GM23248 (cell line): ENCODE measurements around the gene PHOX2B.

Experiments used
- EZH2 ChIP-seq: fragments of 200-600 bp; sonication (generic); IDR thresholded peaks from 2 replicates; pipeline ENCODE4 v1.6.1; 2018; ENCODE audit warnings: antibody characterized with exemption, mild to moderate bottlenecking; ENCODE audit not compliant: insufficient read depth, poor library complexity, severe bottlenecking
- EZH2phosphoT487 ChIP-seq: fragments of 200-600 bp; sonication (generic); IDR thresholded peaks from 2 replicates; pipeline ENCODE4 v1.6.1; 2018; ENCODE audit warnings: antibody characterized with exemption, moderate library complexity, mild to moderate bottlenecking, low read depth; ENCODE audit not compliant: insufficient read depth

DNA sequence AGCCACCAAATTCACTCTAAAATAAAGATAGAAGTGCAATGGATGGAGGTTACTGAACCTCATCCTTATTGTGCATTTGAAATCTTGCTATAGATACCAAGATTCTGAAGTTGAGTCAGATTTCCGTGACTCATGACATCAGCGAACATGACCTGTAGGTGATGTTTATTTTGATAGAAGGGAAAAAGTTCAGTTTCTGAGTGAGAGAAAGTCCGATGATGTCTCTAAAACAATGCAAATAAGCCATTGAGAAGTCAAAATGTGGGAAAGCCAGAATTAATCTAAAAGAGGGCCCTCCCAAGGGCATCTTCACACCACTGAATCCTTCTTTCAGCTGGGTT is 20.0 kb downstream of the PHOX2B start:
- TF ChIP-seq EZH2 (no peak), EZH2phosphoT487 (no peak)
